Right lung (tissue), 5 donors: ENCODE measurements around the gene ZKSCAN3. TPM values are rescaled to one million over a fixed set of nuclear protein-coding genes. Genes with fewer than 3 reads are reported as not detected.
A peak's percentile ranks its signal among the peaks of the same experiment; 100 is the strongest.
"Not testable (repeated sequence)": the region's sequence is repeated elsewhere in the genome, so short reads cannot be mapped to it uniquely, and the experiment has no call there.

Source experiments
- DNase-seq, 2 donors: peaks; one replicate each; pipeline ENCODE4 v3.0.0-alpha.2; 2013
- polyA plus RNA-seq, 5 donors: library from polyadenylated mRNA; unstranded; fragments of 120-200 nt; gene quantifications; one replicate each; pipeline versions ENCODE4 v1.2.1 to v1.2.3, GENCODE V29; 2013; ENCODE audit warnings: inconsistent platforms in 1 of 5, low replicate concordance in 1 of 5; ENCODE audit not compliant: insufficient read length in 5 of 5, insufficient read depth in 1 of 5

Gene ZKSCAN3
- polyA plus RNA-seq, 5 donors: 8.1 to 17.7 (median 14.8) TPM

- no peak for DNase-seq
Observed at GRCh38 chr6:28340310-28341095, 9.2 kb upstream of the ZKSCAN3 start.

GRCh38 chr6:28343898-28344677 lies 5.7 kb upstream of the ZKSCAN3 start:
- no peak for DNase-seq

- DNase-seq: no peak
Observed at GRCh38 chr6:28345201-28345600, 4.5 kb upstream of the ZKSCAN3 start.

GRCh38 chr6:28347119-28347518 lies 2.6 kb upstream of the ZKSCAN3 start:
- DNase-seq: no peak

GRCh38 chr6:28349344-28349891 lies 329 bp upstream of the ZKSCAN3 start:
- no peak for DNase-seq

DNA sequence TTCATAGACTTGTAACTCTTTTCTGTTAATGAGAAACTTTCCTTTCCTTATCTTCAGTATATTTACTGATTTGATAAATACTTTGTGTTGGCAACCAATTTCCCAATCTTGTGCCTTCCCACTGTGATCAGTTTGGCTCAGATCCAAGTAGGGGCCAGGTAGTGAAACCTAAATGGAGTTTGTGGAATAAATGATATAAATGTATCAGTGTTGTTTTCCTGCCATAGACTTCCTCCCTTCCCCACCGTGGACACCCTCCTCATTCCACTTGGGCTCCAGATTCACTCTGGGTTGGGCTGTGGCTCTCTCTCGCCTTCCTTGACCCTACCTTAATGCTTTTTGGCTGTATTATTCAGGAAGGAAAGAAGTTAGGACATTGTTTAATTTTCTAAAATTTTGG lies 1.3 kb downstream of the ZKSCAN3 start:
- DNase-seq: no peak

- no peak for DNase-seq
Observed at GRCh38 chr6:28351493-28351925, 1.8 kb downstream of the ZKSCAN3 start.

GRCh38 chr6:28353356-28353755 lies 3.6 kb downstream of the ZKSCAN3 start:
- no peak for DNase-seq

DNA sequence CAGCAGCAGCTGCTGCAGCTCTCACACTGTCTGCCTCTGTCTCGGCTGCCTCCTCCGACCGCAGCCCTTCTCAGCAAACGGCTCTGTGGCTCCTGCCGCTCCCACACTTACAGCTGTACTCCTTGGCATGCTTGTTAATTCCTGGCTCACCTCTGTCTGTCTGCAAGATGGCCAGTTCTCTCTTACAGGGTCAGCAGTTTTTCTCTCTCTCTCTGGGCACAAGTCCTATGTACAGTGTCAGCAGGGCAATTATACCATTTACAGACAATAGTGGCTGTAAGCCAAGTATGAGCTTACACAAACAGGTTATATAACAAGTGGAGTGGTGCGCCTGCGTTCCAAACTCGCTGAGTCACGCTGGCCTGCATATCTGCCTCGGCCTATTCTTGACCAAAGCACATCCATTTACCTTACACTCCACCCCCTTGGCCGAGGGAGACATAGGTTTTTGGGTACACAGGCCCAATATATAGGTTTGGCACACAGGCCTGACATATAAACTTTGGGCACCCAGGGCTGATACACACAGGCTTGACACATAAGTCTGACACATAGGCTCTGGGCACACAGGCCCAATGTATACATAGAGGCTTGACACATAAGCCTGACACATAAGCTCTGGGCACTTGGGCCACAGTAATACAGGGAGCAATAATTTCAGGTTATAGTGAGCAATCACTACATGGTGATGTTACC lies 4.4 kb downstream of the ZKSCAN3 start:
- DNase-seq: no peak

DNA sequence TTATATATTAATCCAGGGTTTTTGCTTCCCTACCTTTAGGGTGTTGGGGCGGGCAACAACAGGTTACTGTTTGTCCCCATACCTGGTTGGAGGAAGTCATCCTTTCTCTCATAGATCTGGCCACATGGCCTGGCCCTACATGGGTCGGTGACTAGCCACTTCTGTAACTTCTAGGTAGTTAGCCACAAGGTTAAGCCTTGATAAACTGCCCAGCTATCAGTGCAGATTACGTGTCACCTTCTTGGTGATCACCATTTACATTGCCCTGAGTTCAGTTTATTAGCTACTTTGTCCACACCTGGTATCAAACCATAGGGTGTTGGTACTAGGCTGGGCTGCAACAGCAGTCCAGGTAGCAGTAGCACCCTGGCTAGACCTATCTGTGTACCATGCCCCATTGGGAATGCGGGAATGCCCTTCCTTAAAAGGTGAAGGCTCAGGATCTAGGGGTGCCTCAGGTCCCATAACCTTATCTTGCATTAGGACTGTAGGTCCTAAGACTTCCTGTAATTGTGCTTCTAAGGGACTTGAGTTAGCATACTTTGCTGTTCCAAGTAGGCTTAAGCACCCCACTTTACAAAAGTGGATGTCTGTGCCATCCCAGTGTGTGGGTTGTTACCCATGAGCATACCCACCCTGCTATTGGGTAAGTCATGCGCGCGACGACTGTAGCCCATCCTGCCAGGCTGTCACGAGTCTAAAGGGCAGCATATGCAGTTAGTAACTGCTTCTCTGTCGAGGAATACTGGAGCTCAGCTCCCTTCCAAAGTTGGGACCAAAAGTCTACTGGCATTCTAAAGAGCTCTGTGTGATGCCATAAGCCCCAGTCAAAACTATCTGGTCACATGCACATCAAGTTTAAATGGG lies 5.2 kb downstream of the ZKSCAN3 start:
- DNase-seq: no peak

GRCh38 chr6:28355743-28356665 lies 6.3 kb downstream of the ZKSCAN3 start:
- peak; percentile 84 to 89 for DNase-seq

- no peak for DNase-seq
Observed at GRCh38 chr6:28356666-28357020, 6.9 kb downstream of the ZKSCAN3 start.

GRCh38 chr6:28357036-28357435 lies 7.3 kb downstream of the ZKSCAN3 start:
- DNase-seq: no peak

GRCh38 chr6:28359562-28359961 lies 9.8 kb downstream of the ZKSCAN3 start:
- DNase-seq: not testable (repeated sequence)

GRCh38 chr6:28360961-28361360 lies 11.2 kb downstream of the ZKSCAN3 start:
- DNase-seq: no peak

GRCh38 chr6:28365590-28365989 lies 15.8 kb downstream of the ZKSCAN3 start:
- not testable (repeated sequence) for DNase-seq

DNA sequence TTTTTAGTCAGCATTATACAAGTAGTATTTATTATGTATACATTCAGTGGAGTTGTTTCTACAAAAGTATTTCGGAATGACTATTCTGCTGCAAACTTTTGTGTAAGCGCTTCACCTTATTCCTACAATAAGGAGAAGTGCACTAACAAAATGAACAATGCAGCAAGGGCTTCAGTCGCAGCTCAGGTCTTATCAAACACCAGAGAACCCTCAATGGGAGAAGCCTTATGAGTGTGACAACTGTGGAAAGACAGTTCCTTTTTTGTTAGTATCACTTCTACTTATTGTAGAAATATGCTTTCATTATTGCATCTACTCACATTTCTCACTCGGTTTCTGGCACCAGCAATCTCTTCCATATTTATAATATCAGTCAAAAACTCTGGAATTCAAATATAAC lies 18.8 kb downstream of the ZKSCAN3 start:
- DNase-seq: no peak

DNA sequence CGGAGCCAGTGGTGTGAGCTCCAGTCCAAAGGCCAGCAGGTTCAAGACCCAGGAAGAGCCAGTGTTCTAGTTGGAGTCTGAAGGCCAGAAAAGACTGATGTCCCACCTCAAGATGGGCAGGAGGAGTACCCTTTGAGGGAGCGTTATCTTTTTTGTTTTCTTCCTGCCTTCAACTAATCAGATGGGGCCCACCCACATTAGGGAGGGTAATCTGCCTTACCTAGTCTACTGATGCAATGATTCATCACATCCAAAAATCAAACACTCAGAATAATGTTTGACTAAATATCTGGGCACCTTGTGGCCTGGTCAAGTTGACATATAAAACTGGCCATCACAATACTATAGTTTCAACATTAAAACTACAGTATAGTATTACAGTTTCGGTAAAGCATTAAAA lies 19.7 kb downstream of the ZKSCAN3 start:
- no peak for DNase-seq

DNA sequence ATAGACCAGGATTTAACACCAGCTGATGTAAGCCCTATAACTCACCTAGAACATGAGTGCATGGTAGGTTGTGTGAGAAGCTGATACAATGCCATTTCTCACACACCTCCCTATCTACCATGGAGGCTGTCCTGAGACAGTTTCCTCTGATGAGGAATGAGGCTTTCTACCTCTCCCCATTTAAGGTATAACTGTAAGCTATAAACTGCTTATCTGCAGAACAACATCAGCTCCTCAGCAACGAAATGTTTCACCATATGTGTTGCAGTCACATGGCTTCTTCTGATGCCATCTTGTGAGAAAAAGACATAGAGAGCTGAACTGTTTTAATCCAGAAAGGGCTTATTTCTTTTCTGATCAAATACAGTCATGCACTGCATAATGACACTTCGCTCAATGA lies 20.7 kb downstream of the ZKSCAN3 start:
- DNase-seq: no peak

DNA sequence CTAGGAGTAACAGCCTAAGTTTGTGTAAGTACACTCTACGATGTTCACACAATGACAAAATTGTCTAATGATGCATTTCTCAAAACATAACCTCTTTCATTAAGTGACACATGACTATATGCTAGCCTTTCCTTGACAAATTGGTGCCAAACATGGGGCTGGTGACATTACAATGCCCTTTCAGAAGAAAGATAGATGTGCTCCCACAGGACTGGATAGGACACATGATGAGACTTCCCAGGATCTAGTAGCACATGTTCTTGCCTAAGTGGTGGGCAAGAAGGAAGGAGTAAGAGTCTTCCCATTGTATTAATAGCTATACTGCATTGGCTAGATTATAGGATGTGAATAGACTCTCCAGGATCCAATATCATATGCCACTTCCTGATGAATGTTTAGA lies 21.5 kb downstream of the ZKSCAN3 start:
- no peak for DNase-seq
